ENCODE data around the gene EDAR.

- TF ChIP-seq CTCF (IDR thresholded peaks at IDR 0.05) = no peak
- no peak for TF ChIP-seq EP300 (IDR thresholded peaks at IDR 0.05)
- no peak for TF ChIP-seq POLR2A (IDR thresholded peaks at IDR 0.05; ENCODE audit: low read depth)
- no peak for TF ChIP-seq POLR2AphosphoS5 (IDR thresholded peaks at IDR 0.05)
These were observed 40.6 kb upstream of the EDAR start for GRCh38 chr2:109029490-109030201.

All from esophagus muscularis mucosa (tissue), 4 donors.